Type B pancreatic cell (in vitro differentiated cells): ENCODE data around the gene POMGNT2. TPM values are rescaled to one million over a fixed set of nuclear protein-coding genes. Genes with fewer than 3 reads are reported as not detected.
A peak's percentile ranks its signal among the peaks of the same experiment; 100 is the strongest.
"Not testable (repeated sequence)": the region's sequence is repeated elsewhere in the genome, so short reads cannot be mapped to it uniquely, and the experiment has no call there.

Experiments
- DNase-seq: peaks from one replicate; pipeline ENCODE4 v3.0.0; 2021; ENCODE audit warnings: mixed read lengths; ENCODE audit not compliant: unreplicated experiment; ENCODE audit errors: extremely low spot score
- H3K27ac Mint-ChIP-seq: 2 replicates; pipeline ENCODE4 v1.8.0; 2021; ENCODE audit warnings: mild to moderate bottlenecking, mixed read lengths
- H3K27me3 Mint-ChIP-seq: 2 replicates; pipeline ENCODE4 v1.8.0; 2021; ENCODE audit warnings: mixed read lengths
- H3K36me3 Mint-ChIP-seq: 2 replicates; pipeline ENCODE4 v1.8.0; 2021; ENCODE audit warnings: mixed read lengths
- H3K4me1 Mint-ChIP-seq: one replicate; pipeline ENCODE4 v1.8.0; 2021; ENCODE audit warnings: mixed read lengths; ENCODE audit not compliant: unreplicated experiment
- H3K4me3 Mint-ChIP-seq: 2 replicates; pipeline ENCODE4 v1.8.0; 2021; ENCODE audit warnings: mild to moderate bottlenecking, mixed read lengths
- H3K9me3 Mint-ChIP-seq: 2 replicates; pipeline ENCODE4 v1.8.0; 2021; ENCODE audit warnings: mixed read lengths
- CTCF ChIP-seq: fragments of 200-600 bp; sonication (generic); conservative IDR thresholded peaks from 2 replicates; pipeline ENCODE4 v1.5.0; 2021; ENCODE audit warnings: antibody characterized with exemption, mild to moderate bottlenecking
- total RNA-seq: library from RNA; stranded (reverse); gene quantifications from 2 replicates; pipeline ENCODE4 v1.2.1, GENCODE V29; 2021; ENCODE audit warnings: low replicate concordance

Gene POMGNT2
- total RNA-seq, 1 donor from 2014 or later = 15.7 TPM

GRCh38 chr3:43074482-43074881 lies 31.4 kb downstream of the POMGNT2 start:
- DNase-seq = no peak
- Mint-ChIP-seq H3K4me3 (no peak overlapping the region), H3K27ac (no peak overlapping the region)

GRCh38 chr3:43073836-43074220 lies 32.1 kb downstream of the POMGNT2 start:
- TF ChIP-seq CTCF = no peak
- Mint-ChIP-seq H3K27me3 (peaks cover 11% of the 10 kb centered on the region), H3K27ac (no peak overlapping the region), H3K4me1 (no peaks in the 10 kb centered on the region), H3K36me3 (peaks cover 11% of the 10 kb centered on the region), H3K9me3 (peaks cover 4% of the 10 kb centered on the region), H3K4me3 (no peak overlapping the region)
- no peak for DNase-seq

More at GRCh38 chr3:43074482-43074881, 31.4 kb downstream of the POMGNT2 start:
- Mint-ChIP-seq H3K27me3 (peaks cover 11% of the 10 kb centered on the region), H3K4me1 (no peaks in the 10 kb centered on the region), H3K9me3 (peaks cover 4% of the 10 kb centered on the region), H3K36me3 (peaks cover 17% of the 10 kb centered on the region)
- no peak for TF ChIP-seq CTCF

- Mint-ChIP-seq H3K4me1 (no peaks in the 10 kb centered on the region), H3K27me3 (peaks cover 11% of the 10 kb centered on the region), H3K36me3 (peaks cover 7% of the 10 kb centered on the region), H3K9me3 (peaks cover 3% of the 10 kb centered on the region), H3K4me3 (no peak overlapping the region), H3K27ac (no peak overlapping the region)
- DNase-seq = no peak
- no peak for TF ChIP-seq CTCF
Measured at GRCh38 chr3:43073116-43073835, 32.6 kb downstream of the POMGNT2 start.

- peaks cover 11% of the 10 kb centered on the region for H3K27me3 Mint-ChIP-seq
- no peak overlapping the region for H3K4me3 Mint-ChIP-seq
- H3K36me3 Mint-ChIP-seq = no peaks in the 10 kb centered on the region
- H3K4me1 Mint-ChIP-seq = no peaks in the 10 kb centered on the region
- TF ChIP-seq CTCF = no peak
- H3K27ac Mint-ChIP-seq = no peak overlapping the region
- no peak for DNase-seq
- no peaks in the 10 kb centered on the region for H3K9me3 Mint-ChIP-seq
Measured at GRCh38 chr3:43072361-43072760, 33.5 kb downstream of the POMGNT2 start.

GRCh38 chr3:43071313-43071893 lies 34.5 kb downstream of the POMGNT2 start:
- peak; percentile 68 for TF ChIP-seq CTCF
- no peak overlapping the region for H3K27ac Mint-ChIP-seq
- DNase-seq = no peak
- H3K4me3 Mint-ChIP-seq = no peak overlapping the region
- peaks cover 11% of the 10 kb centered on the region for H3K27me3 Mint-ChIP-seq
- no peaks in the 10 kb centered on the region for H3K4me1 Mint-ChIP-seq
- no peaks in the 10 kb centered on the region for H3K36me3 Mint-ChIP-seq
- H3K9me3 Mint-ChIP-seq = no peaks in the 10 kb centered on the region

- not testable (repeated sequence) for H3K36me3 Mint-ChIP-seq, H3K9me3 Mint-ChIP-seq, H3K4me1 Mint-ChIP-seq, H3K4me3 Mint-ChIP-seq, DNase-seq, H3K27ac Mint-ChIP-seq
- H3K27me3 Mint-ChIP-seq = peaks cover 11% of the 10 kb centered on the region
Measured at GRCh38 chr3:43070670-43071069, 35.2 kb downstream of the POMGNT2 start.
